Activated CD8-positive, alpha-beta memory T cell treated with anti-CD3 and anti-CD28 coated beads, Interleukin-2, amount 50 U/mL, for 24 hours (primary cell): ENCODE data around the gene TRIM36.

Experiments used
- DNase-seq: peaks from one replicate; pipeline ENCODE4 v3.0.0-alpha.2; 2020; ENCODE audit errors: extremely low read depth

TRIM36 gene

GRCh38 chr5:115166744-115167393, 2.8 kb downstream of the TRIM36 start:
- DNase-seq = no peak

- DNase-seq = no peak
These were observed 3.9 kb downstream of the TRIM36 start for GRCh38 chr5:115165790-115166189.

GRCh38 chr5:115160975-115161475, 8.7 kb downstream of the TRIM36 start:
- no peak for DNase-seq

- no peak for DNase-seq
These were observed 18.4 kb downstream of the TRIM36 start for GRCh38 chr5:115151208-115151805.

- no peak for DNase-seq
These were observed 19.2 kb downstream of the TRIM36 start for GRCh38 chr5:115150512-115150911.

GRCh38 chr5:115147052-115147451, 22.7 kb downstream of the TRIM36 start:
- no peak for DNase-seq

- DNase-seq = no peak
These were observed 33.4 kb downstream of the TRIM36 start for GRCh38 chr5:115136294-115136693.

GRCh38 chr5:115132465-115132864, 37.2 kb downstream of the TRIM36 start:
- DNase-seq = no peak

- no peak for DNase-seq
These were observed 43.4 kb downstream of the TRIM36 start for GRCh38 chr5:115126303-115126702.

GRCh38 chr5:115124741-115125140, 45.0 kb downstream of the TRIM36 start:
- no peak for DNase-seq

- DNase-seq = no peak
These were observed 53.7 kb downstream of the TRIM36 start for GRCh38 chr5:115116001-115116400.

- no peak for DNase-seq
These were observed 59.9 kb downstream of the TRIM36 start for GRCh38 chr5:115109840-115110239.

- no peak for DNase-seq
These were observed 60.4 kb downstream of the TRIM36 start for GRCh38 chr5:115109356-115109755.

- no peak for DNase-seq
These were observed 69.3 kb downstream of the TRIM36 start for GRCh38 chr5:115100319-115100955.

GRCh38 chr5:115098041-115098702, 71.5 kb downstream of the TRIM36 start:
- DNase-seq = no peak

GRCh38 chr5:115097236-115097635, 72.5 kb downstream of the TRIM36 start:
- DNase-seq = no peak

GRCh38 chr5:115096034-115096769, 73.5 kb downstream of the TRIM36 start:
- DNase-seq = no peak

- no peak for DNase-seq
These were observed 81.8 kb downstream of the TRIM36 start for GRCh38 chr5:115087951-115088350.

GRCh38 chr5:115086473-115086872, 83.2 kb downstream of the TRIM36 start:
- DNase-seq = no peak

- no peak for DNase-seq
These were observed 85.4 kb downstream of the TRIM36 start for GRCh38 chr5:115084246-115084793.

- DNase-seq = no peak
These were observed 89.6 kb downstream of the TRIM36 start for GRCh38 chr5:115079924-115080623.
